NCI-H2081 (cell line): ENCODE measurements around the gene DES.

ENCODE experiments used
- DNase-seq, 2 experiments: peaks; one replicate each; lab custom pipeline; 2025; lab: John Stamatoyannopoulos, UW

The DES gene

GRCh38 chr2:219472629-219473187 is 54.5 kb downstream of the DES start:
- DNase-seq = no peak

- DNase-seq = no peak
These were observed 55.3 kb downstream of the DES start for GRCh38 chr2:219473511-219473910.

GRCh38 chr2:219474285-219475060 is 56.3 kb downstream of the DES start:
- no peak for DNase-seq

DNA sequence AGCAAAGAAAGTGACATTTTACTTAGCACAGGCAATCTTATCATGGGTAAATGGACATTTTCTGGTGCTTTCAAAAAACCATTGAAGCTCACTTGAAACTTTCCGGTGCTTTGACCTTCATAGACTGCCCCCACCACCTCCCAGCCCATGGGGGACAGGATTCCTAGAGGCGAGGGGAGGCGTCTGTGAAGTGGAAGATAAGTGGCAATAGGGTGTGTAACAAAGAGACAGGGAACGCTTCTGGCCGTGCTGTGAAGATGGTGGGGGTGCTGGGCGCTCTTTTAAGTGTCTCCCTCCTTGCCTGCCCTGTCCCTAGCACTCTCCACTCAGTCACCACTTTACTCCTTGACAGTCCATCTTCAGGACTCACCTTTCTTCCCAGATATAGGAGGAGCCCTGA is 57.1 kb downstream of the DES start:
- DNase-seq = no peak

DNA sequence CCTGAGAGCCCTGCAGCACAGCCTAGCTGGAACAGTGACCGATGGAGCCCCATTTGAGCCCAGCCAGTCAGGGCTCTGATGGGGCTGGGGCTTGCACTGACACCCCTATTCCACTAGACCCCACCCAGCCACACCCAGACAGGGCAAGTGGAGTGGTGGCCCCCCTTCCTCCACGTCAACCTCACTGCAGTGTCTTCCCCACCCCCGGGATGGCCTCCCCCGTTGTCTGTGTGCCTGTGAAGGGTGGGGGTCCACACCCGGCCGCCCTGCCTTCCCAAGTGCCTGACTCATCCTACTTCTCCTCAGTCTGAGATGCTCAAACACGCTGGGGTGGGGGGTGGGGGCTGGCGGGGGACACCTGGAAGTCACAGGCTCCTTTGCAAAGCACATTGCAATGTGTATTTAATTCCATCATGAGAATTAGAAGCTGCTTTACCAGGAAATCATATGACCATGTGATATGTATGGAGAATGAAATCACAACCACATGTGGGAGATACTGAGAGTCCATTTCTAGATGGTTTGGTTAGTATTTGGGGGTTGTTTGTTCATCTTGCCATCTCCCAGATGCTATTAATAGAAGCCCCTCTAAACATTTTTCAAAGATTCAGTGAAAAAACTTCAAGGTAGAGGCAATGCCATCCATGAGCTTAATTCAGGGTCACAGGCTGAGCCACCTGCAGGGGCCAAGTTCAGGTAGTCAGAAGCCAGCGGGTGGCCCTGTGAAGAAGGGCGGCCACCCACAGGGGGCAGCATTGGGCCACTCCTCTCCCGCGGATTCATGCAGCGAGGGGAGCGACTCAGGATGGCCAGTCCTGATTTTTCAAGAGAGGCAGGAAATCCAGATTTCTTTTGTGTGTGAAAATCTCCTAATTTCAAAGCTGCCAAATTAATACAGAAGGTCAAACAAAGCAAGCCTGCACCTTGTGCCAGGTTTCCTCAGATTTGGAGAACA is 57.8 kb downstream of the DES start:
- no peak for DNase-seq
